ENCODE data around the gene ACAT2. TPM values are rescaled to one million over a fixed set of nuclear protein-coding genes. Genes with fewer than 3 reads are reported as not detected.
"Not testable (repeated sequence)": the region's sequence is repeated elsewhere in the genome, so short reads cannot be mapped to it uniquely, and the experiment has no call there.

The ACAT2 gene
- polyA plus RNA-seq, 1 donor, result 22.8 TPM

GRCh38 chr6:159790149-159790955 lies 28.5 kb downstream of the ACAT2 start, which contains the start of gene MRPL18:
Gene MRPL18 (plus strand): TSS chr6:159790467. CDS start chr6:159790588, 121 bp downstream.
- DNase-seq, result peak; percentile 97
- Histone ChIP-seq H3K36me3 (ENCODE audit: control insufficient read depth, insufficient read depth, low read length) (peaks cover 33% of the 10 kb centered on the region), H3K9me3 (ENCODE audit: control insufficient read depth, low read depth, low read length) (peaks cover 4% of the 10 kb centered on the region), H3K27me3 (ENCODE audit: control insufficient read depth, insufficient read depth, low read length) (no peaks in the 10 kb centered on the region), H3K4me3 (ENCODE audit: low read length) (peak within 1 kb of the TSS; percentile 95), H3K27ac (ENCODE audit: low read length) (peak within 1 kb of the TSS; percentile 99), H3K4me1 (ENCODE audit: control insufficient read depth, insufficient read depth, low read length) (peaks cover 25% of the 10 kb centered on the region)
- no CpG with 5 or more reads among the region's 56 CpGs for WGBS (ENCODE audit: insufficient coverage, low lambda C conversion rate)

- Histone ChIP-seq H3K27me3 (ENCODE audit: control insufficient read depth, insufficient read depth, low read length) (no peaks in the 10 kb centered on the region), H3K9me3 (ENCODE audit: control insufficient read depth, low read depth, low read length) (peaks cover 4% of the 10 kb centered on the region), H3K27ac (ENCODE audit: low read length) (peak overlapping the region; percentile 99), H3K4me3 (ENCODE audit: low read length) (peak overlapping the region; percentile 90), H3K4me1 (ENCODE audit: control insufficient read depth, insufficient read depth, low read length) (peaks cover 25% of the 10 kb centered on the region), H3K36me3 (ENCODE audit: control insufficient read depth, insufficient read depth, low read length) (peaks cover 28% of the 10 kb centered on the region)
- WGBS (ENCODE audit: insufficient coverage, low lambda C conversion rate), result no CpG with 5 or more reads among the region's 18 CpGs
- peak in 1 of 2 donors; percentile 29 for DNase-seq
Measured at GRCh38 chr6:159790956-159791598, 29.2 kb downstream of the ACAT2 start.

- not testable (repeated sequence) for H3K27me3 ChIP-seq (ENCODE audit: control insufficient read depth, insufficient read depth, low read length); DNase-seq; H3K9me3 ChIP-seq (ENCODE audit: control insufficient read depth, low read depth, low read length); H3K4me3 ChIP-seq (ENCODE audit: low read length)
- no CpG with 5 or more reads among the region's 8 CpGs for WGBS (ENCODE audit: insufficient coverage, low lambda C conversion rate)
- peaks cover 18% of the 10 kb centered on the region for H3K4me1 ChIP-seq (ENCODE audit: control insufficient read depth, insufficient read depth, low read length)
- peaks cover 47% of the 10 kb centered on the region for H3K36me3 ChIP-seq (ENCODE audit: control insufficient read depth, insufficient read depth, low read length)
- peak overlapping the region; percentile 57 for H3K27ac ChIP-seq (ENCODE audit: low read length)
Measured at GRCh38 chr6:159794976-159795375, 33.1 kb downstream of the ACAT2 start.

- H3K4me1 ChIP-seq (ENCODE audit: control insufficient read depth, insufficient read depth, low read length), result peaks cover 12% of the 10 kb centered on the region
- no peak overlapping the region for H3K27ac ChIP-seq (ENCODE audit: low read length)
- DNase-seq, result no peak
- H3K36me3 ChIP-seq (ENCODE audit: control insufficient read depth, insufficient read depth, low read length), result peaks cover 43% of the 10 kb centered on the region
- no peak overlapping the region for H3K4me3 ChIP-seq (ENCODE audit: low read length)
- H3K9me3 ChIP-seq (ENCODE audit: control insufficient read depth, low read depth, low read length), result peaks cover 6% of the 10 kb centered on the region
- WGBS (ENCODE audit: insufficient coverage, low lambda C conversion rate), result 20% methylated on average over 1 of the region's 1 CpG
- H3K27me3 ChIP-seq (ENCODE audit: control insufficient read depth, insufficient read depth, low read length), result no peaks in the 10 kb centered on the region
Measured at GRCh38 chr6:159797554-159797953, 35.7 kb downstream of the ACAT2 start.

GRCh38 chr6:159800141-159800865 lies 38.5 kb downstream of the ACAT2 start, which contains the start of gene PNLDC1:
Gene PNLDC1 (plus strand): TSS chr6:159800276. CDS start chr6:159800308, 32 bp downstream.
- Histone ChIP-seq H3K27ac (ENCODE audit: low read length) (no peak within 1 kb of the TSS), H3K4me1 (ENCODE audit: control insufficient read depth, insufficient read depth, low read length) (peaks cover 3% of the 10 kb centered on the region), H3K27me3 (ENCODE audit: control insufficient read depth, insufficient read depth, low read length) (no peaks in the 10 kb centered on the region), H3K9me3 (ENCODE audit: control insufficient read depth, low read depth, low read length) (peaks cover 6% of the 10 kb centered on the region), H3K36me3 (ENCODE audit: control insufficient read depth, insufficient read depth, low read length) (peaks cover 33% of the 10 kb centered on the region), H3K4me3 (ENCODE audit: low read length) (no peak within 1 kb of the TSS)
- WGBS (ENCODE audit: insufficient coverage, low lambda C conversion rate), result no CpG with 5 or more reads among the region's 50 CpGs
- no peak for DNase-seq

GRCh38 chr6:159801935-159802334 lies 40.1 kb downstream of the ACAT2 start:
- Histone ChIP-seq H3K4me3 (ENCODE audit: low read length) (no peak overlapping the region), H3K36me3 (ENCODE audit: control insufficient read depth, insufficient read depth, low read length) (peaks cover 26% of the 10 kb centered on the region), H3K27ac (ENCODE audit: low read length) (peak overlapping the region; percentile 41), H3K9me3 (ENCODE audit: control insufficient read depth, low read depth, low read length) (peaks cover 6% of the 10 kb centered on the region), H3K4me1 (ENCODE audit: control insufficient read depth, insufficient read depth, low read length) (peaks cover 16% of the 10 kb centered on the region), H3K27me3 (ENCODE audit: control insufficient read depth, insufficient read depth, low read length) (no peaks in the 10 kb centered on the region)
- WGBS (ENCODE audit: insufficient coverage, low lambda C conversion rate), result 80% methylated on average over 1 of the region's 8 CpGs
- DNase-seq, result peak in 1 of 2 donors; percentile 5

- Histone ChIP-seq H3K27ac (ENCODE audit: low read length) (no peak overlapping the region), H3K4me3 (ENCODE audit: low read length) (no peak overlapping the region), H3K27me3 (ENCODE audit: control insufficient read depth, insufficient read depth, low read length) (no peaks in the 10 kb centered on the region), H3K36me3 (ENCODE audit: control insufficient read depth, insufficient read depth, low read length) (peaks cover 4% of the 10 kb centered on the region), H3K4me1 (ENCODE audit: control insufficient read depth, insufficient read depth, low read length) (peaks cover 23% of the 10 kb centered on the region), H3K9me3 (ENCODE audit: control insufficient read depth, low read depth, low read length) (peaks cover 6% of the 10 kb centered on the region)
- peak in 1 of 2 donors; percentile 13 for DNase-seq
- WGBS (ENCODE audit: insufficient coverage, low lambda C conversion rate), result 100% methylated on average over 1 of the region's 10 CpGs
Measured at GRCh38 chr6:159804504-159804903, 42.7 kb downstream of the ACAT2 start.

GRCh38 chr6:159805440-159806020 lies 43.7 kb downstream of the ACAT2 start:
- H3K4me3 ChIP-seq (ENCODE audit: low read length), result no peak overlapping the region
- 33% methylated on average over 1 of the region's 6 CpGs for WGBS (ENCODE audit: insufficient coverage, low lambda C conversion rate)
- peak overlapping the region; percentile 89 for H3K27ac ChIP-seq (ENCODE audit: low read length)
- H3K36me3 ChIP-seq (ENCODE audit: control insufficient read depth, insufficient read depth, low read length), result no peaks in the 10 kb centered on the region
- peak in 1 of 2 donors; percentile 59 for DNase-seq
- H3K27me3 ChIP-seq (ENCODE audit: control insufficient read depth, insufficient read depth, low read length), result no peaks in the 10 kb centered on the region
- no peaks in the 10 kb centered on the region for H3K9me3 ChIP-seq (ENCODE audit: control insufficient read depth, low read depth, low read length)
- H3K4me1 ChIP-seq (ENCODE audit: control insufficient read depth, insufficient read depth, low read length), result peaks cover 23% of the 10 kb centered on the region

GRCh38 chr6:159806021-159806458 lies 44.2 kb downstream of the ACAT2 start:
- Histone ChIP-seq H3K9me3 (ENCODE audit: control insufficient read depth, low read depth, low read length) (no peaks in the 10 kb centered on the region), H3K27me3 (ENCODE audit: control insufficient read depth, insufficient read depth, low read length) (no peaks in the 10 kb centered on the region), H3K4me1 (ENCODE audit: control insufficient read depth, insufficient read depth, low read length) (peaks cover 23% of the 10 kb centered on the region), H3K27ac (ENCODE audit: low read length) (peak overlapping the region; percentile 89), H3K4me3 (ENCODE audit: low read length) (no peak overlapping the region), H3K36me3 (ENCODE audit: control insufficient read depth, insufficient read depth, low read length) (no peaks in the 10 kb centered on the region)
- peak; percentile 90 to 96 for DNase-seq
- no CpG with 5 or more reads among the region's 9 CpGs for WGBS (ENCODE audit: insufficient coverage, low lambda C conversion rate)
